ENCODE data around the gene LRBA. TPM values are rescaled to one million over a fixed set of nuclear protein-coding genes. Genes with fewer than 3 reads are reported as not detected.
"Not testable (repeated sequence)": the region's sequence is repeated elsewhere in the genome, so short reads cannot be mapped to it uniquely, and the experiment has no call there.

The LRBA gene
- total and polyA plus RNA-seq, 3 donors from 2014 or later: 24.6 to 61.1 (median 60.8) TPM

DNA sequence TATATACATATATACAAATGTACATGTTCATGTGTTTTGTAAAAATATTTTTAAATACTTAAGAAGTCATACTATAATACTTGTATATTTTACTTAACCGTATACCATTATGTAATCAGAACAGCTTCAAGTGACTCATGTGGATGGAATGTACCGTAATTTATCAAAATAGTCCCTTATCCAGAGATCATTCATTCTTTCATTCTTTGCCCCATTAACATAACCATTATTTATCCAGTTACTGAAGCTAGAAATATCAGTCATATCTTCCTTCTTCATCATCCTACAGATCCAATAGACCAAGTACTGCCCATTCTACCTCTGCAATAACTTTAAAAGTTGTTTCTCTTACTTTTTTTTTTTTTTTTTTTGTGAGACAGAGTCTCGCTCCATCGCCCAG, 268.9 kb downstream of the LRBA start:
- no peaks in the 10 kb centered on the region for H3K4me1 ChIP-seq
- no peaks in the 10 kb centered on the region for H3K9me3 ChIP-seq
- no peak overlapping the region for H3K27ac ChIP-seq
- DNase-seq: no peak
- intact Hi-C loops (cut with DNase I; ENCODE audit: low total_unique reads): no loop called here
- H3K4me3 ChIP-seq: no peak overlapping the region
- WGBS, 2 donors: 91 to 96% methylated on average over 4 of the region's 4 CpGs
- no peaks in the 10 kb centered on the region for H3K27me3 ChIP-seq
- no peaks in the 10 kb centered on the region for H3K36me3 ChIP-seq (ENCODE audit: low read depth, missing control alignments)
- TF ChIP-seq, protein P1, sequence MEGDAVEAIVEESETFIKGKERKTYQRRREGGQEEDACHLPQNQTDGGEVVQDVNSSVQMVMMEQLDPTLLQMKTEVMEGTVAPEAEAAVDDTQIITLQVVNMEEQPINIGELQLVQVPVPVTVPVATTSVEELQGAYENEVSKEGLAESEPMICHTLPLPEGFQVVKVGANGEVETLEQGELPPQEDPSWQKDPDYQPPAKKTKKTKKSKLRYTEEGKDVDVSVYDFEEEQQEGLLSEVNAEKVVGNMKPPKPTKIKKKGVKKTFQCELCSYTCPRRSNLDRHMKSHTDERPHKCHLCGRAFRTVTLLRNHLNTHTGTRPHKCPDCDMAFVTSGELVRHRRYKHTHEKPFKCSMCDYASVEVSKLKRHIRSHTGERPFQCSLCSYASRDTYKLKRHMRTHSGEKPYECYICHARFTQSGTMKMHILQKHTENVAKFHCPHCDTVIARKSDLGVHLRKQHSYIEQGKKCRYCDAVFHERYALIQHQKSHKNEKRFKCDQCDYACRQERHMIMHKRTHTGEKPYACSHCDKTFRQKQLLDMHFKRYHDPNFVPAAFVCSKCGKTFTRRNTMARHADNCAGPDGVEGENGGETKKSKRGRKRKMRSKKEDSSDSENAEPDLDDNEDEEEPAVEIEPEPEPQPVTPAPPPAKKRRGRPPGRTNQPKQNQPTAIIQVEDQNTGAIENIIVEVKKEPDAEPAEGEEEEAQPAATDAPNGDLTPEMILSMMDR (IDR thresholded peaks at IDR 0.05): no peak
- TF ChIP-seq POLR2A (IDR thresholded peaks at IDR 0.05): no peak

DNA sequence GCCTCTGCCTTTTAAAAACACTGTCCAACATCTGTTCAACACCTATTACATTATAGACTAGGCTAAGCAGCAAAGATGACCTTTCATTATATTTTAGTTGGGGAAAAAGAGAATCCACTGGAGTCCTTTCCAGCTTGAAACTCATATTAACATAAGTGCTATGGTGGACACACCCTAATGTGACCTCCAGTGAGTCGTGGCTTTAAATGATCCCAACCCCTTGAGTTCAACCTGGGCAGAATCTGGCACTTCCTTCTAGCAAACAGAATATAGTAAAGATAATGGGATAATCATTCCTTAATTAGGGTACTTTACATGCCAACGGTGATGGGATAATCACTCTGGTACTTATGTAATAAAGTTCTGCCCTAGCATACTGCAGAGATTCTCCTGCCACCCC, 270.5 kb downstream of the LRBA start:
- Histone ChIP-seq H3K36me3 (ENCODE audit: low read depth, missing control alignments) (no peaks in the 10 kb centered on the region), H3K4me1 (no peaks in the 10 kb centered on the region), H3K9me3 (no peaks in the 10 kb centered on the region), H3K27ac (no peak overlapping the region), H3K27me3 (no peaks in the 10 kb centered on the region), H3K4me3 (no peak overlapping the region)
- no peak for DNase-seq
- intact Hi-C loops (cut with DNase I; ENCODE audit: low total_unique reads): no loop called here
- 67 to 86% methylated on average over 2 of the region's 2 CpGs for WGBS, 2 donors
- no peak for TF ChIP-seq POLR2A (IDR thresholded peaks at IDR 0.05)
- TF ChIP-seq, protein P1 (IDR thresholded peaks at IDR 0.05): no peak

DNA sequence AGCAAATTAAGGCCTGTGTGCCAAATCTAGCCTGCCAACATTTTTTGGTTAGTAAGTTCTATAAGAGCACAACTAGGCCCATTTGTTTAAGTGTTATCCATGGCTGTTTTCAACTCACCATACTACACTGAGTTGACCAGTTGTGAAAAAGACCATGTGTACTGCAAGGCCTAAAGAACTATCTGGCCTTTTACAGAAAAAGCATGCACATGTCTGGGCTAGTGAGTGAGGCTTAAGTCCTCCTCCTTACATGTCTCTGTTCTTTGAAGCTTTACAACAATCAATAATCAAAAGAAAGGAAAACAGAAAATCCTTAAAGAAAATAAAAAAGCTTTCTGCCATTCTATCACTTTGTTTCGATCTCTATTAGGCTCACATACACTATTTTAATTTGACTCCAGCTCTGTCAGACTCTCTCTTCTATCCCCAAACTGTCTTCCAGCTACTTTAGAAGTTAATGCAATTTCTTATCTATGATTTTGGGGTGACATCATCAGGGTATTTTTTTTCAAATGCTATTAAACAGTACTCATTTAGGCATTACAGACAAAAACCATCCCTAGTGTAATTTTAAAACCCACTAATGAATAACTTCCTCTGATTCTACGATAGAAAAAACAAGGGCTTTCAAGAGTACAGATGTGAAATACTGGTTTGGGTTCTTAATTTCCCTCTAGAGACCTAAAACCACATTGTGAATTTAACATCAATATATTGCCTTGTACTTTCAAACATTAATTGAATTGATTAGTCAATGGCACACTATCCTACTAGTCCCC, 271.3 kb downstream of the LRBA start:
- intact Hi-C loops (cut with DNase I; ENCODE audit: low total_unique reads): no loop called here
- H3K27ac ChIP-seq: no peak overlapping the region
- H3K27me3 ChIP-seq: no peaks in the 10 kb centered on the region
- TF ChIP-seq POLR2A (IDR thresholded peaks at IDR 0.05): no peak
- TF ChIP-seq, protein P1 (IDR thresholded peaks at IDR 0.05): no peak
- H3K9me3 ChIP-seq: no peaks in the 10 kb centered on the region
- H3K4me1 ChIP-seq: no peaks in the 10 kb centered on the region
- DNase-seq: no peak
- 81% methylated on average over 2 of the region's 2 CpGs for WGBS, 2 donors
- H3K36me3 ChIP-seq (ENCODE audit: low read depth, missing control alignments): no peaks in the 10 kb centered on the region
- no peak overlapping the region for H3K4me3 ChIP-seq

DNA sequence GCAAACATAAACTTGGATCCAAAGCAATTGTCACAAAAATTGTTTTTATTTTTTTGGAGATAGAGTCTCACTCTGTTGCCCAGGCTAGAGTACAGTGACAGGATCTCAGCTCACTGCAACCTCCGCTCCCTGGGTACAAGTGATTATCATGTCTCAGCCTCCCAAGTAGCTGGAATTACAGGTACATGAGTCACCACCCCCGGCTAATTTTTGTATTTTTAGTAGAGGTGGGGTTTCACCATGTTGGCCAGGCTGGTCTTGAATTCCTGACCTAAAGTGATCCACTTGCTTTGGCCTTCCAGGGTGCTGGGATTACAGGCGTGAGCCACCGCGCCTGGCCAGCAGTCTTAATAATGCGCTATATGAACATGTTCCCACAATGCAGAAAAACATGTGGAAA, 272.2 kb downstream of the LRBA start:
- H3K9me3 ChIP-seq; H3K27me3 ChIP-seq; DNase-seq; H3K4me3 ChIP-seq; intact Hi-C loops (cut with DNase I; ENCODE audit: low total_unique reads); H3K36me3 ChIP-seq (ENCODE audit: low read depth, missing control alignments); H3K27ac ChIP-seq; H3K4me1 ChIP-seq: not testable (repeated sequence)
- WGBS, 2 donors: 76 to 81% methylated on average over 6 of the region's 6 CpGs

DNA sequence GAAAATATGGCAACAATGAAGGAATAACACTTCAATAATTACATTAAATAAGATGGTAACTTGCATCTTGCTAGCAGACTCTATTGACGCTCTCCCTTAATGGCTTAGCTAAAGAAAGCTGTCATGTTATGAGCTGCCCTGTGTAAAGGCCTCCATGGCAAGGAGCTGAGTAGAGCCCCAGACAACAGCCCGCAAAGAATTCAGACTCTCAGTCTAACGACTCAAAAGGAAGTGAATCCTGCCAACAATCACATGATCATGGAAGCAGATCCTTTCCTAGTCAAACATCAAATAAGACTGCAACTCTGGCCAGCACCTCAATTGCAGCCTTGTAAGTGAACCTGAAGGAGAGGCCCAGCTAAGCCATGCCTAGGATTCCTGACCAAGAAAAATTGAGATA, 275.5 kb downstream of the LRBA start:
- DNase-seq: no peak
- Histone ChIP-seq H3K27ac (no peak overlapping the region), H3K27me3 (no peaks in the 10 kb centered on the region), H3K4me3 (no peak overlapping the region), H3K9me3 (no peaks in the 10 kb centered on the region), H3K4me1 (no peaks in the 10 kb centered on the region), H3K36me3 (ENCODE audit: low read depth, missing control alignments) (no peaks in the 10 kb centered on the region)
- intact Hi-C loops (cut with DNase I; ENCODE audit: low total_unique reads): no loop called here
- TF ChIP-seq, protein P1 (IDR thresholded peaks at IDR 0.05): no peak
- TF ChIP-seq POLR2A (IDR thresholded peaks at IDR 0.05): no peak
- WGBS, 2 donors: 85 to 89% methylated on average over 3 of the region's 3 CpGs

Data from testis (tissue), 3 donors.